SK-N-SH treated with all-trans-retinoic acid at 6 μM for 48 hours (cell line): ENCODE results near the gene ZNF300.

ENCODE experiments used
- CSDC2 ChIP-seq: fragments of 250-450 bp; sonication (Bioruptor Pico); IDR thresholded peaks from 2 replicates; pipeline ENCODE4 v1.5.0; 2020; ENCODE audit warnings: mild to moderate bottlenecking, moderate library complexity
- OSR1 ChIP-seq: fragments of 250-450 bp; sonication (Bioruptor Pico); IDR thresholded peaks from 2 replicates; pipeline ENCODE4 v1.8.0; 2022; ENCODE audit warnings: moderate library complexity, mild to moderate bottlenecking, inconsistent platforms
- PPARA ChIP-seq: fragments of 250-450 bp; sonication (Bioruptor Pico); IDR thresholded peaks from 2 replicates; pipeline ENCODE4 v1.5.0; 2020; ENCODE audit warnings: mild to moderate bottlenecking, borderline replicate concordance
- SNAI2 ChIP-seq: fragments of 250-450 bp; sonication (Bioruptor Pico); IDR thresholded peaks from 2 replicates; pipeline ENCODE4 v1.5.0; 2020; ENCODE audit warnings: mild to moderate bottlenecking, moderate library complexity
- ZFP30 ChIP-seq: fragments of 450-650 bp; formaldehyde crosslinking; IDR thresholded peaks from 2 replicates; pipeline ENCODE4 v1.5.0; 2022; ENCODE audit warnings: mild to moderate bottlenecking, moderate library complexity
- TF ChIP-seq, protein P1 (sequence below): fragments of 250-450 bp; sonication (Bioruptor Pico); IDR thresholded peaks from 2 replicates; pipeline ENCODE4 v1.8.0; 2021; ENCODE audit warnings: low read depth, mild to moderate bottlenecking, moderate library complexity, borderline replicate concordance
- TF ChIP-seq, protein P2 (sequence below): fragments of 250-450 bp; sonication (Bioruptor Pico); IDR thresholded peaks from 2 replicates; pipeline ENCODE4 v1.5.1; 2021; ENCODE audit warnings: mild to moderate bottlenecking, moderate library complexity

DNA sequence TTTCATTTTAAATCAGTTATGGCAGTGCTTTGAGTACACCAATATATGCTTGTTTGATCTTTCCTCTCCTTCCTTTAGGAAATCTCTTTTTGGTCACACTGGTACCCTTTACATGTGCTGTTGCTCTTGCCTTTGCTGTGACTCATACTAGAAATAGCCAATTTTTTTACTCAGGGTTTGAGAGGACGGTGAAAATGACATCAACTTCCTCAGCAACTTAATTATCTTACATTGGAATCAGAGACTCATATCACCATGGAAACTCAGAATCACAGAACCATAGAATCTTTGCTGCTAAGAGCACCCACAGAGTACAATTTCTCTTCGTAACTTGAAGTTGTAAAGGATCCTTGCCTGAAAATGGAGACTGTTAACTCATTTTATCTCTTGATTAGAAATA is 13.8 kb upstream of the ZNF300 start:
- TF ChIP-seq CSDC2 (CRISPR knock-in tag) (no peak), PPARA (CRISPR knock-in tag) (no peak), SNAI2 (CRISPR knock-in tag) (no peak), ZFP30 (CRISPR knock-in tag) (no peak), OSR1 (no peak)
- TF ChIP-seq, protein P1, sequence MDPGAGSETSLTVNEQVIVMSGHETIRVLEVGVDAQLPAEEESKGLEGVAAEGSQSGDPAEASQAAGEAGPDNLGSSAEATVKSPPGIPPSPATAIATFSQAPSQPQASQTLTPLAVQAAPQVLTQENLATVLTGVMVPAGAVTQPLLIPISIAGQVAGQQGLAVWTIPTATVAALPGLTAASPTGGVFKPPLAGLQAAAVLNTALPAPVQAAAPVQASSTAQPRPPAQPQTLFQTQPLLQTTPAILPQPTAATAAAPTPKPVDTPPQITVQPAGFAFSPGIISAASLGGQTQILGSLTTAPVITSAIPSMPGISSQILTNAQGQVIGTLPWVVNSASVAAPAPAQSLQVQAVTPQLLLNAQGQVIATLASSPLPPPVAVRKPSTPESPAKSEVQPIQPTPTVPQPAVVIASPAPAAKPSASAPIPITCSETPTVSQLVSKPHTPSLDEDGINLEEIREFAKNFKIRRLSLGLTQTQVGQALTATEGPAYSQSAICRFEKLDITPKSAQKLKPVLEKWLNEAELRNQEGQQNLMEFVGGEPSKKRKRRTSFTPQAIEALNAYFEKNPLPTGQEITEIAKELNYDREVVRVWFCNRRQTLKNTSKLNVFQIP (CRISPR knock-in tag), result no peak
- TF ChIP-seq, protein P2, sequence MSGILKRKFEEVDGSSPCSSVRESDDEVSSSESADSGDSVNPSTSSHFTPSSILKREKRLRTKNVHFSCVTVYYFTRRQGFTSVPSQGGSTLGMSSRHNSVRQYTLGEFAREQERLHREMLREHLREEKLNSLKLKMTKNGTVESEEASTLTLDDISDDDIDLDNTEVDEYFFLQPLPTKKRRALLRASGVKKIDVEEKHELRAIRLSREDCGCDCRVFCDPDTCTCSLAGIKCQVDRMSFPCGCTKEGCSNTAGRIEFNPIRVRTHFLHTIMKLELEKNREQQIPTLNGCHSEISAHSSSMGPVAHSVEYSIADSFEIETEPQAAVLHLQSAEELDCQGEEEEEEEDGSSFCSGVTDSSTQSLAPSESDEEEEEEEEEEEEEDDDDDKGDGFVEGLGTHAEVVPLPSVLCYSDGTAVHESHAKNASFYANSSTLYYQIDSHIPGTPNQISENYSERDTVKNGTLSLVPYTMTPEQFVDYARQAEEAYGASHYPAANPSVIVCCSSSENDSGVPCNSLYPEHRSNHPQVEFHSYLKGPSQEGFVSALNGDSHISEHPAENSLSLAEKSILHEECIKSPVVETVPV (CRISPR knock-in tag), result no peak
